HepG2 (cell line): ENCODE data around the gene HCRTR1. TPM values are rescaled to one million over a fixed set of nuclear protein-coding genes. Genes with fewer than 3 reads are reported as not detected.

ENCODE experiments used
- NONO ChIP-seq, 2 experiments: fragments of 450-650 bp in 1 of 2; sonication (generic) in 1 of 2; formaldehyde crosslinking in 1 of 2; IDR thresholded peaks in 1 of 2; conservative IDR thresholded peaks in 1 of 2; 2 replicates each; pipeline versions ENCODE4 v1.6.1 to v1.8.0; 2017 to 2022; ENCODE audit warnings: mild to moderate bottlenecking in 1 of 2, missing genetic modification reagents in 1 of 2, moderate library complexity in 1 of 2
- RCOR2 ChIP-seq: IDR thresholded peaks from 2 replicates; pipeline ENCODE4 v1.6.1; 2016; ENCODE audit warnings: missing biosample characterization, missing genetic modification reagents
- ZNF251 ChIP-seq: sonication (generic); formaldehyde crosslinking; IDR thresholded peaks from 2 replicates; pipeline ENCODE4 v1.9.0; 2021; ENCODE audit warnings: mild to moderate bottlenecking, missing genetic modification reagents
- ZNF263 ChIP-seq: sonication (generic); formaldehyde crosslinking; IDR thresholded peaks from 2 replicates; pipeline ENCODE4 v1.4.0; 2020; ENCODE audit warnings: missing genetic modification reagents
- ZNF282 ChIP-seq: fragments of 450-650 bp; IDR thresholded peaks from 2 replicates; pipeline ENCODE4 v1.6.1; 2018; ENCODE audit not compliant: partially characterized antibody
- polyA plus RNA-seq, 8 experiments: library from polyadenylated mRNA; depleted of rRNA in 3 of 8; stranded (reverse) in 7 of 8; unstranded in 1 of 8; fragments of >200 nt; fragmentation: Illumina TruSeq in 4 of 8; extraction: Trizol in 4 of 8; gene quantifications; 2 replicates each; pipeline versions ENCODE4 v1.2.1 to v1.2.3, GENCODE V29; 2011 to 2016; ENCODE audit warnings: low read depth in 4 of 8, missing spikeins in 1 of 8, mixed read lengths in 1 of 8; ENCODE audit not compliant: insufficient read depth in 1 of 8
- total RNA-seq, 5 experiments: library from RNA; depleted of rRNA; stranded (reverse); fragments of >200 nt; fragmentation: Illumina TruSeq; extraction: Trizol; gene quantifications; 2 replicates each; pipeline ENCODE4 v1.2.3, GENCODE V29; 2016; ENCODE audit warnings: low read depth in 1 of 5
- TF ChIP-seq, protein P1 (sequence below): sonication (generic); formaldehyde crosslinking; conservative IDR thresholded peaks from 2 replicates; pipeline ENCODE4 v1.4.0; 2020; ENCODE audit warnings: mild to moderate bottlenecking, missing genetic modification reagents, moderate library complexity
- TF ChIP-seq, protein P2 (sequence below): sonication (generic); formaldehyde crosslinking; IDR thresholded peaks from 2 replicates; pipeline ENCODE4 v1.4.0; 2020; ENCODE audit warnings: missing genetic modification reagents
- TF ChIP-seq, protein P3 (sequence below): sonication (generic); formaldehyde crosslinking; IDR thresholded peaks from 2 replicates; pipeline ENCODE4 v1.8.0; 2022; ENCODE audit warnings: low read depth, missing genetic modification reagents
- TF ChIP-seq, protein P4 (sequence below): sonication (generic); formaldehyde crosslinking; IDR thresholded peaks from 2 replicates; pipeline ENCODE4 v1.5.1; 2020; ENCODE audit warnings: mild to moderate bottlenecking, missing genetic modification reagents

The HCRTR1 gene
- total and polyA plus RNA-seq, 2 of the 13 experiments (the other 11 are each of a cell fraction or from before 2014, with no cell fraction given), result not detected

DNA sequence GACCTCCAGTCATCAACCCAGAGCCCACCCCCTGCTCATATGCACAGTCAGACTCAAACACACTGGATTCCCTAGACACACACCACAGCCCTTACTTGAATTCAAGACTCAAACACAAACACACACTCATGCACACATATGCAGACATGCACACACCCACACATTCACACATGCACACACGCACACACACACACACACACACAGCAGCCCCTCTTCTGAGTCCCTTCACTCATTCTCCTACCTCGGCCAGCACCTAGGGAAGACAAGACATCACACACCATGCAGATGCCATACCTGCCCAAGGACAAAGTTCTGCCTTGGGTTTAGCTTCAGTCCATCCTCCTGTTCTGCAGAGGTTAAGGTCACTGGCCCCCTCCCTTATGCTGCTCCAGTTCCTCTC, 1.6 kb upstream of the HCRTR1 start (continued):
- TF ChIP-seq, protein P1, sequence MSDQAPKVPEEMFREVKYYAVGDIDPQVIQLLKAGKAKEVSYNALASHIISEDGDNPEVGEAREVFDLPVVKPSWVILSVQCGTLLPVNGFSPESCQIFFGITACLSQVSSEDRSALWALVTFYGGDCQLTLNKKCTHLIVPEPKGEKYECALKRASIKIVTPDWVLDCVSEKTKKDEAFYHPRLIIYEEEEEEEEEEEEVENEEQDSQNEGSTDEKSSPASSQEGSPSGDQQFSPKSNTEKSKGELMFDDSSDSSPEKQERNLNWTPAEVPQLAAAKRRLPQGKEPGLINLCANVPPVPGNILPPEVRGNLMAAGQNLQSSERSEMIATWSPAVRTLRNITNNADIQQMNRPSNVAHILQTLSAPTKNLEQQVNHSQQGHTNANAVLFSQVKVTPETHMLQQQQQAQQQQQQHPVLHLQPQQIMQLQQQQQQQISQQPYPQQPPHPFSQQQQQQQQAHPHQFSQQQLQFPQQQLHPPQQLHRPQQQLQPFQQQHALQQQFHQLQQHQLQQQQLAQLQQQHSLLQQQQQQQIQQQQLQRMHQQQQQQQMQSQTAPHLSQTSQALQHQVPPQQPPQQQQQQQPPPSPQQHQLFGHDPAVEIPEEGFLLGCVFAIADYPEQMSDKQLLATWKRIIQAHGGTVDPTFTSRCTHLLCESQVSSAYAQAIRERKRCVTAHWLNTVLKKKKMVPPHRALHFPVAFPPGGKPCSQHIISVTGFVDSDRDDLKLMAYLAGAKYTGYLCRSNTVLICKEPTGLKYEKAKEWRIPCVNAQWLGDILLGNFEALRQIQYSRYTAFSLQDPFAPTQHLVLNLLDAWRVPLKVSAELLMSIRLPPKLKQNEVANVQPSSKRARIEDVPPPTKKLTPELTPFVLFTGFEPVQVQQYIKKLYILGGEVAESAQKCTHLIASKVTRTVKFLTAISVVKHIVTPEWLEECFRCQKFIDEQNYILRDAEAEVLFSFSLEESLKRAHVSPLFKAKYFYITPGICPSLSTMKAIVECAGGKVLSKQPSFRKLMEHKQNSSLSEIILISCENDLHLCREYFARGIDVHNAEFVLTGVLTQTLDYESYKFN (CRISPR knock-in tag), result no peak
- TF ChIP-seq, protein P2, sequence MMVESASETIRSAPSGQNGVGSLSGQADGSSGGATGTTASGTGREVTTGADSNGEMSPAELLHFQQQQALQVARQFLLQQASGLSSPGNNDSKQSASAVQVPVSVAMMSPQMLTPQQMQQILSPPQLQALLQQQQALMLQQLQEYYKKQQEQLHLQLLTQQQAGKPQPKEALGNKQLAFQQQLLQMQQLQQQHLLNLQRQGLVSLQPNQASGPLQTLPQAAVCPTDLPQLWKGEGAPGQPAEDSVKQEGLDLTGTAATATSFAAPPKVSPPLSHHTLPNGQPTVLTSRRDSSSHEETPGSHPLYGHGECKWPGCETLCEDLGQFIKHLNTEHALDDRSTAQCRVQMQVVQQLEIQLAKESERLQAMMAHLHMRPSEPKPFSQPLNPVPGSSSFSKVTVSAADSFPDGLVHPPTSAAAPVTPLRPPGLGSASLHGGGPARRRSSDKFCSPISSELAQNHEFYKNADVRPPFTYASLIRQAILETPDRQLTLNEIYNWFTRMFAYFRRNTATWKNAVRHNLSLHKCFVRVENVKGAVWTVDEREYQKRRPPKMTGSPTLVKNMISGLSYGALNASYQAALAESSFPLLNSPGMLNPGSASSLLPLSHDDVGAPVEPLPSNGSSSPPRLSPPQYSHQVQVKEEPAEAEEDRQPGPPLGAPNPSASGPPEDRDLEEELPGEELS (CRISPR knock-in tag), result no peak
- TF ChIP-seq, protein P3, sequence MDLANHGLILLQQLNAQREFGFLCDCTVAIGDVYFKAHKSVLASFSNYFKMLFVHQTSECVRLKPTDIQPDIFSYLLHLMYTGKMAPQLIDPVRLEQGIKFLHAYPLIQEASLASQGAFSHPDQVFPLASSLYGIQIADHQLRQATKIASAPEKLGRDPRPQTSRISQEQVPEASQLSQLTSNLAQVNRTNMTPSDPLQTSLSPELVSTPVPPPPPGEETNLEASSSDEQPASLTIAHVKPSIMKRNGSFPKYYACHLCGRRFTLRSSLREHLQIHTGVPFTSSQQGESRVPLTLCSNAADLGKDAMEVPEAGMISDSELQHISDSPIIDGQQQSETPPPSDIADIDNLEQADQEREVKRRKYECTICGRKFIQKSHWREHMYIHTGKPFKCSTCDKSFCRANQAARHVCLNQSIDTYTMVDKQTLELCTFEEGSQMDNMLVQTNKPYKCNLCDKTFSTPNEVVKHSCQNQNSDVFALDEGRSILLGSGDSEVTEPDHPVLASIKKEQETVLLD, result no peak
- TF ChIP-seq, protein P4, sequence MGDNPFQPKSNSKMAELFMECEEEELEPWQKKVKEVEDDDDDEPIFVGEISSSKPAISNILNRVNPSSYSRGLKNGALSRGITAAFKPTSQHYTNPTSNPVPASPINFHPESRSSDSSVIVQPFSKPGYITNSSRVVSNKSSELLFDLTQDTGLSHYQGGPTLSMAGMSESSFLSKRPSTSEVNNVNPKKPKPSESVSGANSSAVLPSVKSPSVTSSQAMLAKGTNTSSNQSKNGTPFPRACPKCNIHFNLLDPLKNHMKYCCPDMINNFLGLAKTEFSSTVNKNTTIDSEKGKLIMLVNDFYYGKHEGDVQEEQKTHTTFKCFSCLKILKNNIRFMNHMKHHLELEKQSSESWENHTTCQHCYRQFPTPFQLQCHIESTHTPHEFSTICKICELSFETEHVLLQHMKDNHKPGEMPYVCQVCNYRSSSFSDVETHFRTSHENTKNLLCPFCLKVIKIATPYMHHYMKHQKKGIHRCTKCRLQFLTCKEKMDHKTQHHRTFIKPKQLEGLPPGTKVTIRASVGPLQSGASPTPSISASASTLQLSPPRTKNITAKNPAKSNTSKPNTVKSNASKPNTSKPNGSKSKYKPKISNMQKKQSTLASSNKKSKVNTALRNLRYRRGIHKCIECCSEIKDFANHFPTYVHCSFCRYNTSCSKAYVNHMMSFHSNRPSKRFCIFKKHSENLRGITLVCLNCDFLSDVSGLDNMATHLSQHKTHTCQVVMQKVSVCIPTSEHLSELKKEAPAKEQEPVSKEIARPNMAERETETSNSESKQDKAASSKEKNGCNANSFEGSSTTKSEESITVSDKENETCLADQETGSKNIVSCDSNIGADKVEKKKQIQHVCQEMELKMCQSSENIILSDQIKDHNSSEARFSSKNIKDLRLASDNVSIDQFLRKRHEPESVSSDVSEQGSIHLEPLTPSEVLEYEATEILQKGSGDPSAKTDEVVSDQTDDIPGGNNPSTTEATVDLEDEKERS (CRISPR knock-in tag), result no peak
- no peak for TF ChIP-seq ZNF251 (CRISPR knock-in tag)
- no peak for TF ChIP-seq RCOR2 (CRISPR knock-in tag)
- TF ChIP-seq NONO (IDR thresholded peaks at IDR 0.05), result no peak
- TF ChIP-seq NONO (CRISPR knock-in tag; conservative IDR thresholded peaks at IDR 0.05), result no peak
- TF ChIP-seq ZNF263 (CRISPR knock-in tag), result no peak
- no peak for TF ChIP-seq ZNF282
